HepG2 (cell line): ENCODE results near the gene MEGF11. TPM values are rescaled to one million over a fixed set of nuclear protein-coding genes. Genes with fewer than 3 reads are reported as not detected.

ENCODE experiments used
- ATAC-seq: fragments of 200-7000 bp; cut with Tn5 transposase; 3 replicates; pipeline ENCODE4 v1.9.1; 2020; ENCODE audit warnings: mild to moderate bottlenecking, moderate library complexity
- BruUV-seq: library from RNA; stranded (reverse); fragments of 400-500 nt; replicated peaks from 2 replicates; lab custom pipeline; 2021; lab: Mats Ljungman, UMichigan
- CTCF ChIA-PET: fragments of 300-600 bp; formaldehyde crosslinking; extraction: SDS; loops from one replicate; lab custom pipeline; 2021; ENCODE audit warnings: low total read pairs, inconsistent platforms, low intra/inter-chr PET ratio; lab: Yijun Ruan, JAX
- POLR2A ChIA-PET: fragments of 350-600 bp; sonication (Branson Sonifier 250); formaldehyde crosslinking; loops from one replicate; lab custom pipeline; 2020; ENCODE audit warnings: antibody characterized with exemption, inconsistent platforms; lab: Yijun Ruan, JAX
- DNase-seq: peaks from one replicate; pipeline ENCODE4 v3.0.0-alpha.2; 2015; ENCODE audit warnings: low spot score
- FAIRE-seq: peaks from 3 replicates; lab custom pipeline; 2011; peaks lifted over from hg19 to GRCh38; lab: Jason Lieb, UNC
- H2AFZ ChIP-seq: one replicate; pipeline ENCODE4 v1.6.1; 2011; ENCODE audit warnings: low read length, inconsistent platforms
- H3K27ac ChIP-seq: fragments of 300-600 bp; 3 replicates; pipeline ENCODE4 v1.8.0; 2011; ENCODE audit warnings: mixed run types, mild to moderate bottlenecking, mixed read lengths, low read length, inconsistent platforms; ENCODE audit not compliant: insufficient read depth; ENCODE audit errors: extremely low read length
- H3K27me3 ChIP-seq, 2 experiments: fragments of 200-600 bp in 1 of 2; 2 replicates in 1 of 2; 3 replicates in 1 of 2; pipeline versions ENCODE4 v1.6.0 to v1.8.0; 2011; ENCODE audit warnings: low read length in 2 of 2, mild to moderate bottlenecking in 2 of 2, moderate library complexity in 2 of 2, inconsistent platforms in 1 of 2; ENCODE audit not compliant: insufficient read depth in 2 of 2, control insufficient read depth in 1 of 2
- H3K36me3 ChIP-seq, 2 experiments: fragments of 200-600 bp in 1 of 2; replicated peaks in 1 of 2; 2 replicates in 1 of 2; 3 replicates in 1 of 2; pipeline versions ENCODE4 v1.5.1 to v1.8.0; 2011; ENCODE audit warnings: low read length in 2 of 2, inconsistent platforms in 1 of 2; ENCODE audit not compliant: insufficient read depth in 2 of 2, control insufficient read depth in 1 of 2
- H3K4me1 ChIP-seq: 2 replicates; pipeline ENCODE4 v1.5.1; 2012; ENCODE audit warnings: low read length, inconsistent platforms; ENCODE audit not compliant: insufficient read depth
- H3K4me2 ChIP-seq: 2 replicates; pipeline ENCODE4 v1.6.0; 2011; ENCODE audit warnings: low read depth, low read length, inconsistent platforms
- H3K4me3 ChIP-seq, 3 experiments: fragments of 200-600 bp in 1 of 3; sonication (generic), shearing (Covaris generic) in 1 of 3; replicated peaks in 1 of 3; 2 replicates each; pipeline ENCODE4 v1.5.1; 2011 to 2016; ENCODE audit warnings: low read length in 3 of 3, inconsistent platforms in 2 of 3, low read depth in 2 of 3, mild to moderate bottlenecking in 2 of 3, control low read depth in 1 of 3, mixed read lengths in 1 of 3; ENCODE audit not compliant: insufficient read depth in 1 of 3
- H3K79me2 ChIP-seq: one replicate; pipeline ENCODE4 v1.6.1; 2011; ENCODE audit warnings: low read length, inconsistent platforms; ENCODE audit not compliant: insufficient read depth
- H3K9ac ChIP-seq: 2 replicates; pipeline ENCODE4 v1.6.0; 2011; ENCODE audit warnings: mild to moderate bottlenecking, low read depth, low read length, inconsistent platforms; ENCODE audit not compliant: insufficient read depth
- H3K9me3 ChIP-seq: 2 replicates; pipeline ENCODE4 v1.5.1; 2012; ENCODE audit warnings: mild to moderate bottlenecking, low read length
- H4K20me1 ChIP-seq: 2 replicates; pipeline ENCODE4 v1.6.0; 2011; ENCODE audit warnings: inconsistent platforms, mild to moderate bottlenecking, low read length, moderate library complexity; ENCODE audit not compliant: insufficient read depth
- ASH2L ChIP-seq: fragments of 300-600, 200-600 bp; sonication (generic); IDR thresholded peaks from 2 replicates; pipeline ENCODE4 v1.7.0; 2017; ENCODE audit warnings: low read depth, mild to moderate bottlenecking, moderate library complexity, mixed read lengths, low read length; ENCODE audit not compliant: insufficient read length
- BHLHE40 ChIP-seq: IDR thresholded peaks from 2 replicates; pipeline ENCODE4 v1.6.1; 2011; ENCODE audit warnings: low read length, improper control_type of control experiment
- DMAP1 ChIP-seq: IDR thresholded peaks from 2 replicates; pipeline ENCODE4 v1.6.1; 2016
- FUBP1 ChIP-seq: sonication (generic); formaldehyde crosslinking; IDR thresholded peaks from 2 replicates; pipeline ENCODE4 v1.5.1; 2020; ENCODE audit warnings: missing genetic modification reagents, mild to moderate bottlenecking, borderline replicate concordance
- IRF9 ChIP-seq: sonication (generic); formaldehyde crosslinking; IDR thresholded peaks from 2 replicates; pipeline ENCODE4 v1.8.0; 2022; ENCODE audit warnings: missing genetic modification reagents, mild to moderate bottlenecking, borderline replicate concordance
- NFAT5 ChIP-seq: sonication (generic); formaldehyde crosslinking; IDR thresholded peaks from 2 replicates; pipeline ENCODE4 v1.4.0; 2020; ENCODE audit warnings: missing genetic modification reagents
- PCBP2 ChIP-seq: fragments of 200-400 bp; formaldehyde crosslinking; optimal IDR thresholded peaks from 2 replicates; pipeline ENCODE3; 2018; ENCODE audit warnings: low read length, low read depth; ENCODE audit not compliant: poor library complexity, severe bottlenecking
- SP1 ChIP-seq, 2 experiments: fragments of 450-650 bp in 1 of 2; sonication (generic) in 1 of 2; formaldehyde crosslinking in 1 of 2; IDR thresholded peaks; 2 replicates each; pipeline versions ENCODE4 v1.4.0 to v1.6.1; 2016 to 2020; ENCODE audit warnings: missing genetic modification reagents in 1 of 2
- TEAD3 ChIP-seq: optimal IDR thresholded peaks from 2 replicates; pipeline ENCODE3; 2016; ENCODE audit warnings: borderline replicate concordance
- TFAP4 ChIP-seq: sonication (generic); IDR thresholded peaks from 2 replicates; pipeline ENCODE4 v1.6.1; 2016; ENCODE audit warnings: low read depth, borderline replicate concordance
- ZBTB46 ChIP-seq: sonication (generic); formaldehyde crosslinking; IDR thresholded peaks from 2 replicates; pipeline ENCODE4 v1.4.0; 2020; ENCODE audit warnings: mild to moderate bottlenecking, missing genetic modification reagents, borderline replicate concordance
- ZC3H4 ChIP-seq: sonication (generic); formaldehyde crosslinking; IDR thresholded peaks from 2 replicates; pipeline ENCODE4 v1.4.0; 2020; ENCODE audit warnings: missing genetic modification reagents, borderline replicate concordance
- WGBS: methylation state at CpG from one replicate; pipeline ENCODE4 v1.1.6; 2017; ENCODE audit warnings: low lambda C conversion rate; 5-methylcytosine and 5-hydroxymethylcytosine counted together
- in situ Hi-C: cut with HindIII; loops from 2 replicates; pipeline ENCODE4 v1.10.0; 2017; ENCODE audit warnings: low pct_unique_long_range_greater_than_20kb; ENCODE audit not compliant: extremely low pct_ligation_motif_present
- intact Hi-C: fragments of 100-400 bp; cut with micrococcal nuclease; formaldehyde crosslinking; loops from one replicate; pipeline ENCODE4 v1.10.0; 2022; ENCODE audit not compliant: unreplicated experiment
- polyA plus RNA-seq, 8 experiments: library from polyadenylated mRNA; depleted of rRNA in 3 of 8; stranded (reverse) in 7 of 8; unstranded in 1 of 8; fragments of >200 nt; fragmentation: Illumina TruSeq in 4 of 8; extraction: Trizol in 4 of 8; gene quantifications; 2 replicates each; pipeline versions ENCODE4 v1.2.1 to v1.2.3, GENCODE V29; 2011 to 2016; ENCODE audit warnings: low read depth in 4 of 8, missing spikeins in 1 of 8, mixed read lengths in 1 of 8; ENCODE audit not compliant: insufficient read depth in 1 of 8
- total RNA-seq, 5 experiments: library from RNA; depleted of rRNA; stranded (reverse); fragments of >200 nt; fragmentation: Illumina TruSeq; extraction: Trizol; gene quantifications; 2 replicates each; pipeline ENCODE4 v1.2.3, GENCODE V29; 2016; ENCODE audit warnings: low read depth in 1 of 5

MEGF11 gene
- total and polyA plus RNA-seq, 2 of the 13 experiments (the other 11 are each of a cell fraction or from before 2014, with no cell fraction given), result not detected

GRCh38 chr15:66108483-66109265, 144.9 kb downstream of the MEGF11 start:
- Histone ChIP-seq H3K27ac (no peak overlapping the region), H3K79me2 (no peaks in the 10 kb centered on the region), H4K20me1 (no peaks in the 10 kb centered on the region), H3K36me3 (no peaks in the 10 kb centered on the region), H2AFZ (no peak overlapping the region), H3K9me3 (no peaks in the 10 kb centered on the region), H3K27me3 (peaks cover 0 to 53% of the 10 kb centered on the region in 2 experiments), H3K4me3 (no peak overlapping the region), H3K4me1 (no peaks in the 10 kb centered on the region), H3K9ac (no peak overlapping the region), H3K4me2 (no peak overlapping the region)
- CTCF ChIA-PET, result no interaction called here
- WGBS, result 47% methylated on average over 8 of the region's 16 CpGs
- ATAC-seq (no peak), FAIRE-seq (no peak), DNase-seq (no peak)
- POLR2A ChIA-PET, result no interaction called here
- no TSS peak for BruUV-seq
- intact Hi-C loops (no loop called here), in situ Hi-C loops (no loop called here)
- TF ChIP-seq IRF9, result no peak
- no peak for TF ChIP-seq DMAP1 (CRISPR knock-in tag)
- no peak for TF ChIP-seq ZC3H4 (CRISPR knock-in tag)
- no peak for TF ChIP-seq TEAD3 (CRISPR knock-in tag)
- TF ChIP-seq SP1 (IDR thresholded peaks at IDR 0.05), result no peak
- no peak for TF ChIP-seq SP1 (CRISPR knock-in tag; IDR thresholded peaks at IDR 0.05)
- TF ChIP-seq ASH2L, result no peak
- no peak for TF ChIP-seq BHLHE40
- TF ChIP-seq NFAT5 (CRISPR knock-in tag), result no peak
- no peak for TF ChIP-seq ZBTB46 (CRISPR knock-in tag)
- TF ChIP-seq TFAP4, result no peak
- no peak for TF ChIP-seq PCBP2
- TF ChIP-seq FUBP1, result no peak
